ENCODE data around the gene ZG16B.

DNA sequence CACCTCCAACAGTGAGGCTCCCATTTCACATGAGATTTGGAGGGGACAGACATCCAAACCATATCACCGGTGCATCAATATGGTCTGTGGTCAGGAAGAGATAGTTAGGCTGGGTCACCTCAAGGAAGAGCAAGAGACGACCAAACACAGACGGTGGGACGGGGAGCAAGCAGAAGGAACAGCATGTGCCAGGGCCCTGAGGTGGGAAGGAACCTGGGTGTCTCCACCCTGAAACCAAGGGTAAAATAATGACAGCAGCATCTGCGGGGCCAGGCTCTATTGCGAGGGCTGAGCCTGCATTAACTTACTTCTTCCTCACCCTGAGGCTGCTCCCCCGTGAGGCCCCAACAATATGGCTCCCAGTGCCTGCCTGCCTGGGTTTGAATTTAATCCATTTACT lies 21.9 kb upstream of the ZG16B start:
- TF ChIP-seq, protein P1, sequence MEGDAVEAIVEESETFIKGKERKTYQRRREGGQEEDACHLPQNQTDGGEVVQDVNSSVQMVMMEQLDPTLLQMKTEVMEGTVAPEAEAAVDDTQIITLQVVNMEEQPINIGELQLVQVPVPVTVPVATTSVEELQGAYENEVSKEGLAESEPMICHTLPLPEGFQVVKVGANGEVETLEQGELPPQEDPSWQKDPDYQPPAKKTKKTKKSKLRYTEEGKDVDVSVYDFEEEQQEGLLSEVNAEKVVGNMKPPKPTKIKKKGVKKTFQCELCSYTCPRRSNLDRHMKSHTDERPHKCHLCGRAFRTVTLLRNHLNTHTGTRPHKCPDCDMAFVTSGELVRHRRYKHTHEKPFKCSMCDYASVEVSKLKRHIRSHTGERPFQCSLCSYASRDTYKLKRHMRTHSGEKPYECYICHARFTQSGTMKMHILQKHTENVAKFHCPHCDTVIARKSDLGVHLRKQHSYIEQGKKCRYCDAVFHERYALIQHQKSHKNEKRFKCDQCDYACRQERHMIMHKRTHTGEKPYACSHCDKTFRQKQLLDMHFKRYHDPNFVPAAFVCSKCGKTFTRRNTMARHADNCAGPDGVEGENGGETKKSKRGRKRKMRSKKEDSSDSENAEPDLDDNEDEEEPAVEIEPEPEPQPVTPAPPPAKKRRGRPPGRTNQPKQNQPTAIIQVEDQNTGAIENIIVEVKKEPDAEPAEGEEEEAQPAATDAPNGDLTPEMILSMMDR (tag by site-specific recombination; IDR thresholded peaks at IDR 0.05): no peak
- TF ChIP-seq ZNF354C (tag by site-specific recombination; IDR thresholded peaks at IDR 0.05; ENCODE audit: borderline replicate concordance, low read depth): no peak
- no peak for TF ChIP-seq ZNF560 (tag by site-specific recombination; IDR thresholded peaks at IDR 0.05; ENCODE audit: borderline replicate concordance)
- TF ChIP-seq, protein P2, sequence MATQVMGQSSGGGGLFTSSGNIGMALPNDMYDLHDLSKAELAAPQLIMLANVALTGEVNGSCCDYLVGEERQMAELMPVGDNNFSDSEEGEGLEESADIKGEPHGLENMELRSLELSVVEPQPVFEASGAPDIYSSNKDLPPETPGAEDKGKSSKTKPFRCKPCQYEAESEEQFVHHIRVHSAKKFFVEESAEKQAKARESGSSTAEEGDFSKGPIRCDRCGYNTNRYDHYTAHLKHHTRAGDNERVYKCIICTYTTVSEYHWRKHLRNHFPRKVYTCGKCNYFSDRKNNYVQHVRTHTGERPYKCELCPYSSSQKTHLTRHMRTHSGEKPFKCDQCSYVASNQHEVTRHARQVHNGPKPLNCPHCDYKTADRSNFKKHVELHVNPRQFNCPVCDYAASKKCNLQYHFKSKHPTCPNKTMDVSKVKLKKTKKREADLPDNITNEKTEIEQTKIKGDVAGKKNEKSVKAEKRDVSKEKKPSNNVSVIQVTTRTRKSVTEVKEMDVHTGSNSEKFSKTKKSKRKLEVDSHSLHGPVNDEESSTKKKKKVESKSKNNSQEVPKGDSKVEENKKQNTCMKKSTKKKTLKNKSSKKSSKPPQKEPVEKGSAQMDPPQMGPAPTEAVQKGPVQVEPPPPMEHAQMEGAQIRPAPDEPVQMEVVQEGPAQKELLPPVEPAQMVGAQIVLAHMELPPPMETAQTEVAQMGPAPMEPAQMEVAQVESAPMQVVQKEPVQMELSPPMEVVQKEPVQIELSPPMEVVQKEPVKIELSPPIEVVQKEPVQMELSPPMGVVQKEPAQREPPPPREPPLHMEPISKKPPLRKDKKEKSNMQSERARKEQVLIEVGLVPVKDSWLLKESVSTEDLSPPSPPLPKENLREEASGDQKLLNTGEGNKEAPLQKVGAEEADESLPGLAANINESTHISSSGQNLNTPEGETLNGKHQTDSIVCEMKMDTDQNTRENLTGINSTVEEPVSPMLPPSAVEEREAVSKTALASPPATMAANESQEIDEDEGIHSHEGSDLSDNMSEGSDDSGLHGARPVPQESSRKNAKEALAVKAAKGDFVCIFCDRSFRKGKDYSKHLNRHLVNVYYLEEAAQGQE (tag by site-specific recombination; IDR thresholded peaks at IDR 0.05): no peak
- no peak for TF ChIP-seq ZNF266 (tag by site-specific recombination; IDR thresholded peaks at IDR 0.05; ENCODE audit: low read depth)
- TF ChIP-seq ZNF701 (tag by site-specific recombination; IDR thresholded peaks at IDR 0.05): no peak
- no peak for TF ChIP-seq HOXA7 (CRISPR knock-in tag; IDR thresholded peaks at IDR 0.05; ENCODE audit: borderline replicate concordance)
- no peak for TF ChIP-seq ZNF37A (tag by site-specific recombination; IDR thresholded peaks at IDR 0.05)
- TF ChIP-seq, protein P3, sequence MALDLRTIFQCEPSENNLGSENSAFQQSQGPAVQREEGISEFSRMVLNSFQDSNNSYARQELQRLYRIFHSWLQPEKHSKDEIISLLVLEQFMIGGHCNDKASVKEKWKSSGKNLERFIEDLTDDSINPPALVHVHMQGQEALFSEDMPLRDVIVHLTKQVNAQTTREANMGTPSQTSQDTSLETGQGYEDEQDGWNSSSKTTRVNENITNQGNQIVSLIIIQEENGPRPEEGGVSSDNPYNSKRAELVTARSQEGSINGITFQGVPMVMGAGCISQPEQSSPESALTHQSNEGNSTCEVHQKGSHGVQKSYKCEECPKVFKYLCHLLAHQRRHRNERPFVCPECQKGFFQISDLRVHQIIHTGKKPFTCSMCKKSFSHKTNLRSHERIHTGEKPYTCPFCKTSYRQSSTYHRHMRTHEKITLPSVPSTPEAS (tag by site-specific recombination; IDR thresholded peaks at IDR 0.05): no peak
- TF ChIP-seq ZNF146 (tag by site-specific recombination; IDR thresholded peaks at IDR 0.05): no peak
- TF ChIP-seq, protein P4, sequence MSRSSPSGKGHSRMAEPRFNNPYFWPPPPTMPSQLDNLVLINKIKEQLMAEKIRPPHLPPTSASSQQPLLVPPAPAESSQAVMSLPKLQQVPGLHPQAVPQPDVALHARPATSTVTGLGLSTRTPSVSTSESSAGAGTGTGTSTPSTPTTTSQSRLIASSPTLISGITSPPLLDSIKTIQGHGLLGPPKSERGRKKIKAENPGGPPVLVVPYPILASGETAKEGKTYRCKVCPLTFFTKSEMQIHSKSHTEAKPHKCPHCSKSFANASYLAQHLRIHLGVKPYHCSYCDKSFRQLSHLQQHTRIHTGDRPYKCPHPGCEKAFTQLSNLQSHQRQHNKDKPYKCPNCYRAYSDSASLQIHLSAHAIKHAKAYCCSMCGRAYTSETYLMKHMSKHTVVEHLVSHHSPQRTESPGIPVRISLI (tag by site-specific recombination; IDR thresholded peaks at IDR 0.05): no peak
